B cell (primary cell): ENCODE data around the gene NUDT9.

ENCODE experiments used
- EZH2 ChIP-seq: IDR thresholded peaks from 2 replicates; pipeline ENCODE4 v1.6.1; 2012; ENCODE audit warnings: borderline replicate concordance, low read depth, mild to moderate bottlenecking, moderate library complexity, low read length; ENCODE audit not compliant: insufficient read depth, poor library complexity, severe bottlenecking
- TF ChIP-seq, protein P1 (sequence below): fragments of 200-600 bp; IDR thresholded peaks from one replicate; pipeline ENCODE4 v1.8.0; 2022; ENCODE audit warnings: antibody characterized with exemption, mild to moderate bottlenecking

DNA sequence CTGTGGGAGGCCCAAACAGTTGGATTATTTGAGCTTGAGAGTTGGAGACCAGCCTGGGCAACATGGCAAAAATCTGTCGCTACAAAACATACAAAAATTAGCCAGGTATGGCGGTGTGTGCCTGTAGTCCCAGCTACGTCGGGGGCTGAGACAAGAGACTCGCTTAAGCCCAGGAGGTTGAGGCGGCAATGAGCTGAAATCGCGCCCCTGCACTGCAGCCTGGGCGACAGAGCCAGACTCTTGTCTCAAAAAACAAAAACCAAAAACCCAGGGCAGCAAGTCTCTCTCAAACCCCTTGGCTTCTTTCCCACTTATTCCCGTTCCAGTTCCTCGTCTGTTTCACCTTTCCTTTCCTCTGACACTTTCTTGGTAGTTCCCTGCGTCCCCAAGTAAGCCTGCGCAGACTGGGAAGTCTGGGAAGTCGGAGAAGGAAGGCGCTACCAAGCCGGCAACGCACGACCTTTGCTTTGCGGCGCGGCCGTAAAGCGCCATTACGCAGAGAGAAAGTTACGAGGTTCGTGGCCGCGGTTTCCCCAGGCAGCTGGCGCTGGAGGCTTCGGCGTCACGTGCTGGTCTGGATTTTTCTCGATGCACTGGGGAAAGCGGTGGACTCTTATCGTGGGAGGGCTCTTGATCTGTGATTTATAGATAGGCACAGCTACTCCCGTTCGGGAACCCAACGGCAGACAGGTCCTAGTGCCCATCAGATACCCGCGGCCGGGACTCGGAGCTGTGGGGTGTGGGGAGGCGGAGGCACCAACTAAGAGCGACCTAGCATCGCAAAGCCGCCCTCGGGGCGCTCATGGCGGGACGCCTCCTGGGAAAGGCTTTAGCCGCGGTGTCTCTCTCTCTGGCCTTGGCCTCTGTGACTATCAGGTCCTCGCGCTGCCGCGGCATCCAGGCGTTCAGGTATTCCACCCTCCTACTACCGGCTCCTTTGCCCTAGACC lies at the start of gene NUDT9:
- TF ChIP-seq, protein P1, sequence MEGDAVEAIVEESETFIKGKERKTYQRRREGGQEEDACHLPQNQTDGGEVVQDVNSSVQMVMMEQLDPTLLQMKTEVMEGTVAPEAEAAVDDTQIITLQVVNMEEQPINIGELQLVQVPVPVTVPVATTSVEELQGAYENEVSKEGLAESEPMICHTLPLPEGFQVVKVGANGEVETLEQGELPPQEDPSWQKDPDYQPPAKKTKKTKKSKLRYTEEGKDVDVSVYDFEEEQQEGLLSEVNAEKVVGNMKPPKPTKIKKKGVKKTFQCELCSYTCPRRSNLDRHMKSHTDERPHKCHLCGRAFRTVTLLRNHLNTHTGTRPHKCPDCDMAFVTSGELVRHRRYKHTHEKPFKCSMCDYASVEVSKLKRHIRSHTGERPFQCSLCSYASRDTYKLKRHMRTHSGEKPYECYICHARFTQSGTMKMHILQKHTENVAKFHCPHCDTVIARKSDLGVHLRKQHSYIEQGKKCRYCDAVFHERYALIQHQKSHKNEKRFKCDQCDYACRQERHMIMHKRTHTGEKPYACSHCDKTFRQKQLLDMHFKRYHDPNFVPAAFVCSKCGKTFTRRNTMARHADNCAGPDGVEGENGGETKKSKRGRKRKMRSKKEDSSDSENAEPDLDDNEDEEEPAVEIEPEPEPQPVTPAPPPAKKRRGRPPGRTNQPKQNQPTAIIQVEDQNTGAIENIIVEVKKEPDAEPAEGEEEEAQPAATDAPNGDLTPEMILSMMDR: no peak
- no peak for TF ChIP-seq EZH2
